8988T (cell line): ENCODE measurements around the gene TMEM45A.
"Not testable (repeated sequence)": the region's sequence is repeated elsewhere in the genome, so short reads cannot be mapped to it uniquely, and the experiment has no call there.

Source experiments
- DNase-seq: peaks from one replicate; pipeline ENCODE4 v3.0.0; 2011

TMEM45A gene

DNA sequence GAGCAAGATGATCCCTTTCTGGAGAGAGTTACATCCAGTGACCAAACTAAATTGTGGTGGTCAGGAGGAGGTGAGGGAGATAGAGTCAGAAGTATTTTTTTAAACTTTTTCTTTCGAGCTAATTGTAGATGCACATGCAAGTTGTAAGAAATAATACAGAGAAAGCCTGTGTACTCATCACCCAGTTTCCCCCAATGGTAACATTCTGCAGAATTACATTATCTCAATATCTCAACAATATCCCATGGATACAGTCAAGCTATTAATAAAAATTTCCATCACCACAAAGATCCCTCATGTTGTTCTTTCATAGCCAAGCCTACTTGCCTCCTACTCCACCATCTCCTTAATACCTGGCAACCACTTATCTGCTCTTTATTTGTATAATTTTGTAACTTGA is 3.3 kb upstream of the TMEM45A start:
- no peak for DNase-seq

DNA sequence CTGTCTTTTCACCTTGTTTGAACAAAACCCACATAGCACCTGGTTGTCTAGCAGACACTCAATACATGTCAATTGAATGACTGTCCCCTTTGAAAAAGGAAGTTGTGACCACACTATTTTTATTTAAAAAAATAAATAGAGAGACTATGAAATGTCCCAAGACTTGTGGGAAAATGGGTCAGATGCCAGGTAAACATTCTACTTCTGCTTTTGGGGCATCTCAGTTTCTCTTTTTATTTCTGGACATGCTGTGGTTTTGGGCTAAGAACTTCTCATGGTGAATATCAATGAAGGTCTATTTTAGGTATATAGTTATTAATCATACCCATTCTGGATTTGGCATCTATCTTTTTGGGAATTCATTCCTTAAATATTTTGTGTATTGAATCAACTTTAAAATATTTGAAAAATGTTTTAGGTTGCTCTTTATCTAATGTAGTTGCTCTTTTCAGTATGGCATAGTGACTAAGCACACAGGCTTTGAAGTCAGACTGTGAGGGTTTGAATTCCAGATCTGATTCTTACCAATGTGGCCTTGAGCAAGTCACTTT is 4.4 kb downstream of the TMEM45A start:
- no peak for DNase-seq

DNA sequence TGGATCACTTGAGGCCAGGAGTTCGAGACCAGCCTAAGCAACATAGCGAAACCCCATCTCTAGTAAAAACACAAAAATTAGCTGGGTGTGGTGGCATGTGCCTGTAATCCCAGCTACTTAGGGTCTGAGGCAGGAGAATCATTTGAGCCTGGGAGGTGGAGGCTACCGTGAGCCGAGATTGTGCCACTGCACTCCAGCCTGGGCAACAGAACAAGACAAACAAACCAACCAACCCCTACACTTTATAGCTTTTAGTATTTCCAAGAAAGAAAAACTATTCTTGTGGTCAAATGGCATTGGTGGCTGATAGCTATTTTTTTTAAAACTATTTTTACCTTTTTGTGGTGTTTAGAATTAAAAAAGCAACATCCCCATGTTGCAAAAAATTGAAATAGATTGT is 7.2 kb downstream of the TMEM45A start:
- no peak for DNase-seq

- DNase-seq: no peak
Observed at GRCh38 chr3:100500320-100500880, 8.0 kb downstream of the TMEM45A start.

- DNase-seq: no peak
Observed at GRCh38 chr3:100503448-100503847, 11.0 kb downstream of the TMEM45A start.

GRCh38 chr3:100506355-100506754 is 13.9 kb downstream of the TMEM45A start:
- DNase-seq: no peak

GRCh38 chr3:100509818-100510217 is 17.4 kb downstream of the TMEM45A start:
- DNase-seq: not testable (repeated sequence)

DNA sequence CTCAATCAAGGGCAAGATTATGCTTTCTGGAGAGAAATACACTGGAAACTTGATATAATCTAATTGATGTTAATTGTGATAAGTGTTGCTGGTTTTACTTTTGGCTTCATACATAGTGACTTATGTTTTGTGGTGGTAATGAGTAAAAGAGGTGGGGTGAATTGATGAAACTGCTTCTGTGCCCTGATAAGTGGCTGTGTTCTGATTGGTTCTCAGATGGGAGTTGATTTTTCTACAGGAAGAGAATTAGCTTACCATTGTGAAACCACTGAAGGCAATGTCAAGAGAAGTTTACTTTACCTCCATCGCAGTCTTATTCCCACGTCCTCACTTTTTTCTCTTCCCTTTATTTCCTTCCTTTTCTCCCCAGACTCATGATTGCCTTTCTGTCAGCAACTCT is 23.8 kb downstream of the TMEM45A start:
- DNase-seq: no peak

GRCh38 chr3:100516838-100517237 is 24.4 kb downstream of the TMEM45A start:
- no peak for DNase-seq

DNA sequence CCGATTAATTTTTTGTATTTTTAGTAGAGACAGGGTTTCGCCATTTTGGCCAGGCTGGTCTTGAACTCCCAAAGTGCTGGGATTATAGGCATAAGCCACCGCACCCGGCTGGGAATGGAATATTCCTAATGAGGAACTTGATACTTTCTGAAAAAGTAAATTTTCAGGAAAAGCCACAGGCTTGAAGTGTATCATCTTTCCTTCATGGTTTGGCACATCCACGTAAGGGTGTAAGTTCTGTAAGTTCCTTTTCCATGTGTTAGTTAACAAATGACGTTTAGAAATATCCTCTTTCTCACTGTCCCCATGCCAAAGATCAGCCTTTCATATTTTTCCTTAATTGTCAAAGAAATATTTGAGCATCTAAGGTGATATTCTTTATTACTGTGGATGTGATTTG is 24.9 kb downstream of the TMEM45A start:
- no peak for DNase-seq

DNA sequence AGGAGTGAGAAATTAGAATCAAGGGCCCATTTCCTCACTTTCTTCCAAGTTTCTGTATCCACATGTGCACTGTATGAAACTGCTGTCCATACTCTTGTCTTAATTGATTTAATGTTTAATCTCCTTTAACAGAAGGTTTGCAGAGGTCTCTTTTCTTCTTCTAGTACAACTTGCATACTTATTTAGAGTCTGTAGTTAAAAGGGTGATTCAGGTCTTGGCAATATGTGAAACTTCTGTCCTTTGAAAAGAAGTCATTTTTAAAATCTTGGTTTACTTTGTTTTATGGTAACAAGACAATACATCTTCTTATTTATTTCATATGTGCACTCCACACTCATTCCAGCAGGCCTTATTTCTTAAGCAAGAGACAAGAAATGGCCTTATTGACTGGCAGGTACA is 25.8 kb downstream of the TMEM45A start:
- DNase-seq: no peak

GRCh38 chr3:100518983-100519382 is 26.6 kb downstream of the TMEM45A start:
- no peak for DNase-seq

DNA sequence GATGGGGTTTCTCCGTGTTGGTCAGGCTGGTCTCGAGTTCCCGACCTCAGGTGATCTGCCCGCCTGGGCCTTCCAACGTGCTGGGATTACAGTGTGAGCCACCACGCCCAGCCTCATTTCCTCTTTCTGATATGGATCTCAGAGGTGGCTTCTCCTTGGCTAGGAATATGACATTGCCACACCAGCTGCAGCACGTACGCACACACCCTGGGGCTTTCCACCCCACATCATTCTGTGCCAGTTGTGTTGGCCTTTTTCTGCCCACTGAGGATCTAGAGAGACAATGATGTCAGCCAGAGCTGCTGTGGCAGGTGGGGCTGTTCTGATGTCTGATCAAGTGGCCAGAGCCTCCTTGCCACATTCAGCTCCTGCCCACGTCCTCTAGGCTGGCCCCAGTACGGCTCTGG is 29.0 kb downstream of the TMEM45A start:
- no peak for DNase-seq

GRCh38 chr3:100522125-100522524 is 29.7 kb downstream of the TMEM45A start:
- no peak for DNase-seq

GRCh38 chr3:100523050-100523760 is 30.8 kb downstream of the TMEM45A start:
- DNase-seq: no peak

- no peak for DNase-seq
Observed at GRCh38 chr3:100525753-100526612, 33.6 kb downstream of the TMEM45A start.

DNA sequence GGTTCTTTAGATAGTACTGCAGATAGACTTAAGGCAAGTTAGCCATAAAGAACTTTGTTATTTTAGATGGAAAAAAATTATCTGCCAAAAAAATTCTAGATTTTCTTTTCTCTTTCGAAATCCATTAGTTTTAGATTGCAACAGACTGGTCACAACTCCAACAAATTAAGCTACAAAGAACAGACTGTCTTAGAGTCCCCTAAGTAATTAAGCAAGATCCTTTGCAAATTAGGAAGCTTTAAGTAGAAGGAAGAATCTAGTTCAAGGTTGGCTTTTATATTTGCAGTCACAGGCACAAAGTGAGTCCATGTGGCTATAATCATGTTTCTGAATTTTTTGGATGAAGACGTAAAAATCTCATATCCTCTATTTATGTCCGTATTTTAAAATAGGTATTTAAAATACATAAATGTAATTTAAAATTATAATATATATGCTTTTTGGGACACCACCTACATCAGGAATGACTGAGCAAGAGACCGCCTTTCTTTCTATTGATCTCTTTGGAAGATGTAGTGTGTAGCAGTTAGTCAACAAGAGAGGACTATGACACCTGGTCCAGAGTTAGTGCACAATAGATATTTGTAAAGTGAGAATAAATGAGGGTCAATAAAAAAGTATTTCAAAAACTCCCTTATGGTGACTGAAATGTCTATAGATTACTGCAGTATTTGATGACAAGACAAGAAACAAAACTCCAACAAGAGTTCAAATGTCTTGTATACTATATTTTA is 34.4 kb downstream of the TMEM45A start:
- no peak for DNase-seq

GRCh38 chr3:100527347-100527735 is 34.9 kb downstream of the TMEM45A start:
- no peak for DNase-seq

DNA sequence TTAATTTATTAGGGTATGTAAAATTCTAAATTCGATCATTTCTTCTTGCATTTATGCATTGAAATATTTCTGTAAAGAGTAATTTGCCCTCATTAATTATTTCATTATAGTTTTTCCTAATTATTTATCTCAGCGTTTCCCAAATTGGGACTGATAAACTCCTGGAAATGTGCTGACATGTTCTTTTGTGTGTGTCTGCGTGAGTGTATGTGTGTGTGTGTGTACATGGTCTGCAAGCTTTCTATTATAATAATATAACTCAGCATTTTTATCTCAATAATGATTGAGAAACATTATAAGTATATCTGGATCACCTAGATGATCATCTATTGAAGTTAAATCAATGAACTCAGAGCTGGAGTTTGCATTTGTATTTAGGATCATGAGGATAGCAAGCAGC is 38.7 kb downstream of the TMEM45A start:
- no peak for DNase-seq

DNA sequence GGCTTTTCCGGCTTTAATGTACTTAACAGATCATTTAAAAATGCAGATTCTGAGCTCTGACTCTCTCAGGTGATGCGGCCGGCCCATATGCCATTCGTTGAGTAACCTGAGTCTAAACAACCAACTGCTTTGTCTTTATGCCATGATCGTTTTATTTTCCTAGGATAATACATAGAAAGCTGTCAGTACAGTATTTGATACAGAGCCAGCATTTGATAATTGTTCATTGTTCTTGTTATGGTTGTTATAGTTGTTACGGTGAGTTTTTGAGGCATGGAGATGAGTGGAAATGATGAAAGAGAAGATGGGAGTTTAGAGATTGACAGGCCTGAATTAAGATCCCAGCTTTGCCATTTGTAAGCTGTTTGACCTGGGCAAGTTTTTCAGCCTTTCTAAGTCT is 40.0 kb downstream of the TMEM45A start:
- DNase-seq: no peak

DNA sequence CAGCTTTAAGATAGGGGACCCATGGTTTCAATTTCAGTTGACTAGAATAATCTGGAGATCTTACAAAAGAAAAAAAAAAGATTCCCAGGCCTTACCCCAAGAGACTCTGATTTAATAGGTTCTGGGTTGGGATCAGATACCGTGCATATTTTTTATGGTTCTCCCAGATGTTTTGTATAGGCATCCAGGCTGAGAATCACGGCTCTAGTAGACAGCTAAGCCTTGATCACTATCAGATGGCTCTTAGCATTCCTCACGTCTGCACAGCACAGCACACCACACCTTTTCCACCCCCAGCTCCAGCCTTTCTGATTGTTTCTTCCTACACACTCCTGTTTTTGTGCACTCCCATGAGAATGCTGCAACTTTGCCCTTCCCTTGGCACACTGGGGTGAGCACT is 40.8 kb downstream of the TMEM45A start:
- no peak for DNase-seq

GRCh38 chr3:100535610-100535943 is 43.2 kb downstream of the TMEM45A start:
- no peak for DNase-seq

- DNase-seq: no peak
Observed at GRCh38 chr3:100536093-100536492, 43.7 kb downstream of the TMEM45A start.
